ENCODE results near the gene CHIC2. TPM values are rescaled to one million over a fixed set of nuclear protein-coding genes. Genes with fewer than 3 reads are reported as not detected.

The CHIC2 gene
- total RNA-seq, 1 experiment from 2014 or later = 8.2 TPM

GRCh38 chr4:54060116-54060515 lies 4.3 kb downstream of the CHIC2 start:
- no peak overlapping the region for H3K23ac ChIP-seq (ENCODE audit: insufficient read length, low read depth, low read length)
- WGBS (ENCODE audit: extremely low coverage, insufficient read length, low lambda C conversion rate) = no CpG with 5 or more reads among the region's 2 CpGs
- no peak overlapping the region for H3K9ac ChIP-seq (ENCODE audit: extremely low read depth, insufficient read length, low read length)
- H2BK5ac ChIP-seq (ENCODE audit: insufficient read length, low read length) = no peak overlapping the region
- no peak overlapping the region for H3K4me2 ChIP-seq (ENCODE audit: insufficient read depth, insufficient read length, low read length)
- no peak overlapping the region for H4K5ac ChIP-seq (ENCODE audit: insufficient read length, low read depth, low read length)
- H2AFZ ChIP-seq (ENCODE audit: low read length) = no peak overlapping the region
- H3K4ac ChIP-seq (ENCODE audit: low read depth, low read length) = no peak overlapping the region
- no peak overlapping the region for H2BK20ac ChIP-seq (ENCODE audit: low read depth, low read length, poor library complexity, severe bottlenecking)
- no peak overlapping the region for H2BK120ac ChIP-seq (ENCODE audit: low read depth, low read length, poor library complexity, severe bottlenecking)
- Mint-ChIP-seq H3K36me3 (ENCODE audit: insufficient read depth in 1 of 3, low read depth in 3 of 3) (no peaks in the 10 kb centered on the region), H3K27ac (no peak overlapping the region), H3K9me3 (no peaks in the 10 kb centered on the region), H3K4me3 (no peak overlapping the region), H3K27me3 (ENCODE audit: low read depth) (no peaks in the 10 kb centered on the region), H3K4me1 (peaks cover 26 to 37% of the 10 kb centered on the region in 2 experiments)
- no peaks in the 10 kb centered on the region for H3K79me2 ChIP-seq (ENCODE audit: insufficient read depth, low read length)
- H3T11ph ChIP-seq (ENCODE audit: low read length) = no peak overlapping the region
- H3K23me2 ChIP-seq (ENCODE audit: insufficient read length, low read depth, low read length, poor library complexity, severe bottlenecking) = peaks cover 7% of the 10 kb centered on the region
- H3K56ac ChIP-seq (ENCODE audit: insufficient read length, low read depth, low read length) = no peak overlapping the region
- no peak overlapping the region for H2AK5ac ChIP-seq (ENCODE audit: insufficient read length, low read length)
- no peak overlapping the region for H2BK15ac ChIP-seq (ENCODE audit: low read depth, low read length)
- H3K27ac ChIP-seq (ENCODE audit: insufficient read length, low read depth, low read length) = no peak overlapping the region
- no peak overlapping the region for H4K91ac ChIP-seq (ENCODE audit: insufficient read length, low read depth, low read length)
- H3K14ac ChIP-seq (ENCODE audit: insufficient read depth, low read length) = no peak overlapping the region
- no peaks in the 10 kb centered on the region; the same call in 1 of the 2 replicates for H3K4me1 ChIP-seq (ENCODE audit: insufficient read depth, low read length)
- DNase-seq = no peak
- H4K20me1 ChIP-seq (ENCODE audit: control insufficient read depth, insufficient read depth, insufficient read length) = no peaks in the 10 kb centered on the region
- TF ChIP-seq, protein P1, sequence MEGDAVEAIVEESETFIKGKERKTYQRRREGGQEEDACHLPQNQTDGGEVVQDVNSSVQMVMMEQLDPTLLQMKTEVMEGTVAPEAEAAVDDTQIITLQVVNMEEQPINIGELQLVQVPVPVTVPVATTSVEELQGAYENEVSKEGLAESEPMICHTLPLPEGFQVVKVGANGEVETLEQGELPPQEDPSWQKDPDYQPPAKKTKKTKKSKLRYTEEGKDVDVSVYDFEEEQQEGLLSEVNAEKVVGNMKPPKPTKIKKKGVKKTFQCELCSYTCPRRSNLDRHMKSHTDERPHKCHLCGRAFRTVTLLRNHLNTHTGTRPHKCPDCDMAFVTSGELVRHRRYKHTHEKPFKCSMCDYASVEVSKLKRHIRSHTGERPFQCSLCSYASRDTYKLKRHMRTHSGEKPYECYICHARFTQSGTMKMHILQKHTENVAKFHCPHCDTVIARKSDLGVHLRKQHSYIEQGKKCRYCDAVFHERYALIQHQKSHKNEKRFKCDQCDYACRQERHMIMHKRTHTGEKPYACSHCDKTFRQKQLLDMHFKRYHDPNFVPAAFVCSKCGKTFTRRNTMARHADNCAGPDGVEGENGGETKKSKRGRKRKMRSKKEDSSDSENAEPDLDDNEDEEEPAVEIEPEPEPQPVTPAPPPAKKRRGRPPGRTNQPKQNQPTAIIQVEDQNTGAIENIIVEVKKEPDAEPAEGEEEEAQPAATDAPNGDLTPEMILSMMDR (conservative IDR thresholded peaks at IDR 0.05) = no peak
- no peak overlapping the region for H4K8ac ChIP-seq (replicated peaks; ENCODE audit: insufficient read length, low read depth, low read length)
- no peak overlapping the region for H3K18ac ChIP-seq (ENCODE audit: insufficient read length, low read depth, low read length)
- peaks cover 7% of the 10 kb centered on the region for H3K79me1 ChIP-seq (ENCODE audit: insufficient read depth, low read depth, low read length, poor library complexity, severe bottlenecking)
- H3K9me3 ChIP-seq (ENCODE audit: control insufficient read depth, low read depth, low read length) = no peaks in the 10 kb centered on the region
- H3K27me3 ChIP-seq (ENCODE audit: insufficient read depth, low read length) = no peaks in the 10 kb centered on the region
- no peak overlapping the region for H2BK12ac ChIP-seq (ENCODE audit: insufficient read length, low read depth, low read length)
